Right renal cortex interstitium (tissue), 3 donors: ENCODE results near the gene PLK1. TPM values are rescaled to one million over a fixed set of nuclear protein-coding genes. Genes with fewer than 3 reads are reported as not detected.
"Not testable (repeated sequence)": the region's sequence is repeated elsewhere in the genome, so short reads cannot be mapped to it uniquely, and the experiment has no call there.

Experiments used
- DNase-seq, 3 donors: peaks; one replicate each; pipeline ENCODE4 v3.0.0-alpha.2; 2013; ENCODE audit warnings: low read depth in 3 of 3, low spot score in 2 of 3
- polyA plus RNA-seq, 3 donors: library from polyadenylated mRNA; unstranded; fragments of 120-200 nt; gene quantifications; one replicate each; pipeline ENCODE4 v1.2.1, GENCODE V29; 2013; ENCODE audit not compliant: insufficient read length in 3 of 3

Gene PLK1
- polyA plus RNA-seq, 3 donors: 24.2 to 27.1 (median 25.1) TPM

GRCh38 chr16:23706439-23706838, 27.8 kb downstream of the PLK1 start:
- no peak for DNase-seq

- no peak for DNase-seq
These were observed 30.8 kb downstream of the PLK1 start for GRCh38 chr16:23709536-23709935.

- no peak for DNase-seq
These were observed 31.3 kb downstream of the PLK1 start for GRCh38 chr16:23710008-23710407.

- no peak for DNase-seq
These were observed 31.8 kb downstream of the PLK1 start for GRCh38 chr16:23710504-23710903.

- no peak for DNase-seq
These were observed 33.1 kb downstream of the PLK1 start for GRCh38 chr16:23711785-23712184.

GRCh38 chr16:23712976-23713375, 34.3 kb downstream of the PLK1 start, which contains the start of gene ERN2:
Gene ERN2, minus strand, starts transcription at chr16:23713222. Its CDS starts 35 bp downstream, at chr16:23713187.
- no peak for DNase-seq

GRCh38 chr16:23716484-23716883, 37.8 kb downstream of the PLK1 start:
- no peak for DNase-seq

GRCh38 chr16:23722613-23723240, 44.0 kb downstream of the PLK1 start:
- not testable (repeated sequence) for DNase-seq

GRCh38 chr16:23724096-23724784, 45.6 kb downstream of the PLK1 start:
- DNase-seq: no peak

GRCh38 chr16:23724785-23725131, 46.1 kb downstream of the PLK1 start:
- DNase-seq: no peak

GRCh38 chr16:23726710-23727109, 48.0 kb downstream of the PLK1 start:
- DNase-seq: no peak

- no peak for DNase-seq
These were observed 49.4 kb downstream of the PLK1 start for GRCh38 chr16:23728112-23728477.

- DNase-seq: no peak
These were observed 51.1 kb downstream of the PLK1 start for GRCh38 chr16:23729503-23730424.

GRCh38 chr16:23734176-23734893, 55.6 kb downstream of the PLK1 start:
- DNase-seq: no peak

- DNase-seq: not testable (repeated sequence)
These were observed 58.8 kb downstream of the PLK1 start for GRCh38 chr16:23737423-23738028.

GRCh38 chr16:23739516-23739915, 60.8 kb downstream of the PLK1 start:
- no peak for DNase-seq
